Stimulated activated CD4-positive, alpha-beta T cell treated with anti-CD3 and anti-CD28 coated beads, Interleukin-4, amount 100 ng/mL, for 24 hours (primary cell): Measurements from ENCODE around the gene DPAGT1.
"Not testable (repeated sequence)": the region's sequence is repeated elsewhere in the genome, so short reads cannot be mapped to it uniquely, and the experiment has no call there.

ENCODE experiments used
- DNase-seq: peaks from one replicate; pipeline ENCODE4 v3.0.0-alpha.2; 2020

The DPAGT1 gene

GRCh38 chr11:119101759-119102423, at the start of gene DPAGT1:
TSS of gene DPAGT1 (minus strand) at chr11:119101853. CDS start at chr11:119101655, 198 bp downstream.
- DNase-seq, result peak; percentile 90

GRCh38 chr11:119149786-119150275, 48.2 kb upstream of the DPAGT1 start:
- DNase-seq, result no peak

- DNase-seq, result peak; percentile 12
Observed at GRCh38 chr11:119149018-119149785, 47.5 kb upstream of the DPAGT1 start, which contains the start of gene ABCG4. TSS of gene ABCG4 (plus strand) at chr11:119149052. CDS start at chr11:119149966, 914 bp downstream.

DNA sequence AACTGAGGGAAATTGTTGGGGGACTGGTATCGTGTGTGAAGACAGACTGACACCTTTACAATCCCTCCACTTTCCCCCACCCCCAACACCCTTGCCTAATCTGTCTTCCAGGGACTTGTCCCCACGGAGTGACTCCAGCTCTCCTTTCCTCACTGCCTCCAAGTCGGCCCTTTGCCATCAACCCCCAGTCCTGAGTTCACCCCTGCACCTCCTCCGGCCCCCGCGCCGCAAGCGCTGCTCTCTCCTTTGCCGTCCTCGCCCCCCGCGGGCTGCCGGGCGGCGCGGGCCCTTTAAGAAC, 47.0 kb upstream of the DPAGT1 start:
- DNase-seq, result no peak

DNA sequence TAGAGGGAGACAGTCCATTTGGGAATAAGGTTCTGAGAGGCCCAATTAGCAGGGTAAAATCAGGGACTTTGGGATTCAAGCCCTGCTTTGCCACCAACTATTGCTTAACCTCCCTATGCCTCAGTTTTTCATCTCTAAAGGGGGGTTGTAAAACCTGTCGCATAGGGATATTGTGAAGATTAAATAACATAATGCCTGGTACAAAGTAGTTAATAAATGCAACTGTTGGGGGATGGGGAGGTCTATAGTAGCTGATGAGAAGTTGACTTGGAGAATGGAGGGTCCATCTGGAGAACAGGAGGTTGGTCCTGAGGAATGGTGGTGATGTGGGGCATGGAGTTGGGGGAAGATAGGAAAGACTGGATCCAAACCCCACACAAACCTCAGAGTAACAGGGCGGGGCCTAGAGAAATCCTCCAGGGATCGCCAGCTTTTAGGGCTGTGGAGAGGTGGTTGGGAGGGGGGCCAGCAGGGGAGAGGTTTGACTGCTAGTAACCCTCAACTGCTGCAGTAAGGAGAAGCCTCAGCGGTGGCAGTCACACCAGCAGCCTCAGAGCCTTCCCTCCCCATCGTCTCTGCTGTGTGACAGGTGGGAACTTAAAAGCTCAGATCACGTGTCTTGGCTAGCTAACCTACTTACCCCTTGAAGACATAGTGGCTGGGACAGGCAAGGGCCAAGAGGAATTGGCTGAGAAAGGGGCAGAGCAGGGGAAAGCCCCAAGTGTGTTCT, 46.1 kb upstream of the DPAGT1 start:
- DNase-seq, result no peak

GRCh38 chr11:119145551-119145950, 43.9 kb upstream of the DPAGT1 start:
- no peak for DNase-seq

DNA sequence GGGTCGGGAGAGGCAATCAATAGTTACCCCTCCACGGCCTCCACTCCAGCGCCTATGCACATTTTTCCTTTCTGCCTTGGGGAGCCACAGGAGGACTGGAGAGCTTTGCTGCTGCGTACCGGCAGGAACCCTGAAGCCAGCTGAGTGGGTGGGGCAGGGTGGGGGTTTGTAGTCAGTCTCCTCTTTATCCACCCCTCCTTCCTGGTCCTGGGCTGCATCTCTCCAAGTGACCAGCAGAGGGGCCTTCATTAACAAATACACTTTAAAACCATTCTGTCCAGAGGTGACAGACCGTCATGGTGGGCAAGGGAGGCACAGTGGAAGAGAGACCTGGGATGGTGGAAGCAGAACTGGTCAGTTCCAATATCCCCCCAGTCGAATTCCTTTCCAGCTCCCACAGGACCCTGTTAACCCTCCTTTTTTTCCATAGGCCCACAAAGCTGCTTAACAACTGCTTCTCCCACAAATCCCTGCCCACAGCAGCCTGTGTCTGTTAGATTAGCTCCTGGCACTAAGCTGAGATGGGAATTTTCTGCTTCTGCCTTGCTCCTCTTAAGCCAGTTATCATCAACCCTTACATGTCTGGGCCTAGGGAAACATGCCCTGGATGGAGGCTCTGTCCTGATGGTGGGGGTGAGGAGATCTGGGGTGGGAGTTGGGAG, 43.3 kb upstream of the DPAGT1 start:
- peak; percentile 20 for DNase-seq

GRCh38 chr11:119139276-119139675, 37.6 kb upstream of the DPAGT1 start:
- not testable (repeated sequence) for DNase-seq

GRCh38 chr11:119134389-119134978, 32.8 kb upstream of the DPAGT1 start:
- no peak for DNase-seq

DNA sequence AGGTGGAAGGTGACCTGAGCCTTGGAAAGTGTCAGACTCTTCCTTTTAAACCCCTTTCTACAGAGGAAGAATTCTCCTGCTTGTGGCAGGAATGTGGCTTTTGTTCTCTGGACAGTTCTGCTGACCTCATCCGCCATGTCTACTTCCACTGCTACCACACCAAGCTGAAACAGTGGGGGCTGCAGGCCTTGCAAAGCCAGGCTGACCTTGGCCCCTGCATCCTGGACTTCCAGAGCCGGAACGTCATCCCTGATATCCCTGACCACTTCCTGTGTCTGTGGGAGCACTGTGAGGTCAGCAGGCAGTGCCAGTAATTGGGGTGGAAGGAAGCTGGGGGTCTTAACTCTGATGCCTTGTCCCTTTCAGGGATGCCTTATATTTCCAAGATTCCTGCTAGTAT, 29.0 kb upstream of the DPAGT1 start:
- no peak for DNase-seq

- DNase-seq, result no peak
Observed at GRCh38 chr11:119126675-119127268, 25.1 kb upstream of the DPAGT1 start.

GRCh38 chr11:119125821-119126220, 24.2 kb upstream of the DPAGT1 start:
- DNase-seq, result no peak

DNA sequence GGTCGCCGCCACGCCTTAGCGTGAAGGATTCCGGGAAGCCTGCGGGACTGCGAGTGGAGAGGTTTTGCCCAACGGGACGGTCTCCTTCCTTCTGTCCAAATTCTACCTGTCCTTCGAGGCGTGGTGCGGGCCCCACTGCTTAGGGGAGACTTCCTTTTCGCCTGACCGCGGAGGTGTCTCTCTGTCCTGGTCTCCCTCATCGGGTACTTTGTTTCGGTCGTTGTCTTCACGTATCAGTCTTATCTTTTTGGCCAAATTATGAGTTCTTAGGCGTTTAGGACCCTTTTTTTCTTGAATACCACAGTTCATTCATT, 20.1 kb upstream of the DPAGT1 start:
- DNase-seq, result no peak

DNA sequence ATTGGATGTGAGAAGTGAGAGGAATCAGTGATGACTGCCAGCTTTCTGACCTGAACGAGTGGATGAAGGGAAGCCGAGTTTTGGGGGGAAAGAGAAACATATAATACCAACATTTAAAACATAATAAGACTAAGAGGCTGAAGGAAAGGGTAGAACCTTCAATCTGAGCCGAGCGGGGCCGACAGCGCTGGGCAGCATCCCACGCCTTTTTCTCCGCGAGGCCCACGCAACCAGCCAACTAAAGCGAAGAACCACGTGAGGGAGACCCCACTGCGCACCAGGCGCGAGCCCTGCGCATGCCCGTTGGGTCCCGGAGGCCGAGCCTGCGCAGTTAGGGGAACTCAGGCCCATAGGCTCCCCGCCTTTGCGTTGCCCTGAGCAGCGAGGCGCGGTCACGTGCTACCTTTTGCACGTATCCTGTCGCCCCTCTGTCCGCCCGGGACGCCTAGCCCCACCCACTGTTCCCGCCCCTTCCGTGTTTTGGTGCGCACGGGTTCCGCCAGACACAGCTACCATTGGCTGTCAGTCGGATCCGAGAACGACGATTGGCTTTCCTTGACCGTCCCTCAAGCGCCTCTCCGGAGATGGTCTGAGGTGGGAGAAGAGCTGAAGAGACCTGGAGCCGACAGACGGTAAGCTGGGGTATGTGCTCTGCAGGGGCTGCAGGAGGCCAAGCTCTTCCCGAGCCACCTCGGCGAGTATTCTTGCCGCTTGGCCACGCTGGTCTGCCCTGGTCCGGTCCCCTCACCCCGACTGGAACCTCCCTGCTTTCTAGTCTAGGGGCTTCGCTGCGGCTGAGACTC, 19.6 kb upstream of the DPAGT1 start, which contains the start of gene HINFP:
HINFP (plus strand) TSS at position 573 of the 803 bp plus-strand sequence. CDS start 5,365 bp downstream, outside the sequence.
- peak; percentile 100 for DNase-seq

GRCh38 chr11:119120639-119121007, 19.0 kb upstream of the DPAGT1 start:
- no peak for DNase-seq

DNA sequence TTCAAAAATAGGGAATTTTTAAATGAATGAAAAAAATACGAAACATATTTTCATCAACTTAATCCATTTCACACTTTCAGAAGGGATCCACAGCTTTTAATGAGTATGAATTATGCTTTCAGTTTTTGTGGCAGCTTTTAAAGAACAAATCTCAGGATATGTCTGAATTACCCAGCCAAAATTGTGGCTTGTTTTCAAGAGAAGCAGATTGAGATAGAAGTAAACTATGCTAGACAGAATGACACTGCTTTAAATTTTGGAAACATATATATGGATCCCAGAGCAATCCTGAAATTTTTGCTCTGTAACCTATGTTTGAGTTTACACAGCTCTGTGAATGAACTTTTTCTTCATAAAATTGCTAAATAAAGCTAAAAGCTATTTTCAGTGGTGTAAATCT, 17.3 kb upstream of the DPAGT1 start:
- DNase-seq, result no peak

DNA sequence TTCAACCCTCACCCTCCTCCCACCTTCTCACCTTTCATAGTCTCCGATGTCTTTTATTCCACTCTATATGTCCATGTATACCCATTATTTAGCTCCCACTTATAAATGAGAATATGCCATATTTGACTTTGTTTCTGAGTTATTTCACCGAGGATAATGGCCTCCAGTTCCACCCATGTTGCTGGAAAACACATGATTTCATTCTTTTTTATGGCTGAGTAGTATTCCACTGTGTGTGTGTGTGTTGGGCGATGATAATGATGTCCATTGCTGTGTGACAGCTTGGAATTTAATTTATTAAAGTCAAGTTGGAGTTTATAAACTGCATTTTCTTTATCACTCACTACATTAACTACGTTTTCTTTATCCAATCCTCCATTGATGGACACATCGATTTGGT, 16.6 kb upstream of the DPAGT1 start:
- DNase-seq, result no peak

DNA sequence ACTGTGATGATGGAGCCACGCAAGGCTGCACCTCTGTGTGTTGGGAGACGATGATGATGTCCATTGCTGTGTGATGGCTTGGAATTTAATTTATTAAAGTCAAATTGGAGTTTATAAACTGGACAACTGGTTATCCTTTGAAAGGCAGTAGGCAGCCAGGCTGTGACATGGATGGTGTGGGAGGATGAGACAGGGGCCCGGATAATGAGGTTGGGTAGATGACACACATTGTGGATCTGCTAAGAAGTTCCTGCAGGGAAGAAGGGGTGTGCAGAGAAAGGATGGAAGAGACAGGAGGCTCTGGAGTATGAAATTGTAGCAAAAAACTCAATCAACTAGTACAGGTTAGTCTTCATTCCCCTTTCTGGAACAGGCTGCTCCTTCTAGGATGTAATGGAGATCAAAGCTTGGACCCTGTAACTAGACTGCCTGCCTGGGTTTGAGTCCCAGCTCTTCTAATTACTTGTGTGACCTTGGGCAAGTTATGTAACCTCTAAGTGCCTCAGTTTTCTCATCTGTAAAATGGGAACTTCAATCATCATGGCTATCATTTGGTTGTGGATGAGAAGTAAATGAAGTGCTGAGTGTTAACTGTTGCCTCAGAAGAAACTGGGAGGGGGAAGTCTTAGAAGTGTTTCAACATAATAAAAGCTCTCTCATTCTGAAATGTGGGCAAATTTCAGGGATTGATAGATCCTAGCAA, 15.5 kb upstream of the DPAGT1 start:
- no peak for DNase-seq

DNA sequence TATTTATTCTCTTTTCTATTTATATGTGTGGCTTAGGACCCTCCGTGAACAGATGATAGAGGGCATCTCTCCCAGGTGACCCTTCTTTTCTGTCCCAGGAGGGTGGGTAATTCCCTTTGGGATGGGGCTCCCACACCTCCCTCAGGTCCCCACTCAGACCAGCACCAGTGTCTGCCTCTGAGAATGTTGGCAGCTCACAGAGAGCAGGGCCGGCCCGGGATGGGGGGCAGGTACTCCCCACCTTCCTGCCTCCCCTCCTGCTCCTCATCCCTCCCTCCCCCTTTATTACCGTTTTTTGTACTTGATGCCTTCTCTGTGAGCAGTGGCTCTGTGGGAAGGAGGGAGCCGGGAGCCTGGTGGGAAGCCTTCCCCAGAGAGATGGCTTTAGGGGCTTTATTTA, 14.9 kb upstream of the DPAGT1 start:
- DNase-seq, result no peak

DNA sequence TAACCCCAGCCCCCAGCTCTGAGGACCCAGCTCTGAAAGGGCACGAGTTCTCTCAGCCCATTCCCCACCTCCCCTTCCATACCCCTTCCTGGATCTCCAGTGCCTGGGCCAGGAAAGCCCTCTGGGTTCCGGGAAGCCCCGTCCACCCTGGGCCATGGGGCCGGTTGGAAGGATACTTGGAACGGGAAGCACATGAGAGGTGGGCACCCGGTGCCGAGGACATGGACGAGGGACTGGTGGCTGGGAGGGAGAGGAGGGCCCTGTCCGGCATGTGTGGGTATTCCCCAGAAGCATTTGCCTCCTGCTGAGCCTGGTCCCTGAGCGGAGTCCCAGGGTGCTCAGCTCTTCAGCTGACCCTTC, 14.6 kb upstream of the DPAGT1 start:
- DNase-seq, result no peak
